ENCODE results near the gene SLC6A3.
"Not testable (repeated sequence)": the region's sequence is repeated elsewhere in the genome, so short reads cannot be mapped to it uniquely, and the experiment has no call there.

The SLC6A3 gene

GRCh38 chr5:1363160-1363559 is 82.1 kb downstream of the SLC6A3 start:
- no peaks in the 10 kb centered on the region for H3K36me3 ChIP-seq (ENCODE audit: control insufficient read depth, insufficient read depth, low read length)
- no peaks in the 10 kb centered on the region for H3K9me3 ChIP-seq (ENCODE audit: control insufficient read depth, low read length)
- no peak overlapping the region for H3K27ac ChIP-seq
- no peaks in the 10 kb centered on the region for H3K4me1 ChIP-seq
- no peak overlapping the region for H3K4me3 ChIP-seq (ENCODE audit: low read depth, low read length)
- H3K27me3 ChIP-seq (ENCODE audit: control insufficient read depth, insufficient read depth, low read length): no peaks in the 10 kb centered on the region
- no peak overlapping the region for H2AFZ ChIP-seq
- H3K9ac ChIP-seq: no peak overlapping the region
- no peak overlapping the region for H3K4me2 ChIP-seq (ENCODE audit: low read length)
- H3K79me2 ChIP-seq: no peaks in the 10 kb centered on the region
- no peak for TF ChIP-seq CTCF (IDR thresholded peaks at IDR 0.05)

- H3K4me3 ChIP-seq (ENCODE audit: low read depth, low read length): no peak overlapping the region
- no peak overlapping the region for H3K27ac ChIP-seq
- no peaks in the 10 kb centered on the region for H3K79me2 ChIP-seq
- H3K27me3 ChIP-seq (ENCODE audit: control insufficient read depth, insufficient read depth, low read length): peaks cover 4% of the 10 kb centered on the region
- no peak overlapping the region for H2AFZ ChIP-seq
- no peaks in the 10 kb centered on the region for H3K9me3 ChIP-seq (ENCODE audit: control insufficient read depth, low read length)
- H3K9ac ChIP-seq: no peak overlapping the region
- no peaks in the 10 kb centered on the region for H3K4me1 ChIP-seq
- H3K4me2 ChIP-seq (ENCODE audit: low read length): no peak overlapping the region
- TF ChIP-seq CTCF (IDR thresholded peaks at IDR 0.05): no peak
- H3K36me3 ChIP-seq (ENCODE audit: control insufficient read depth, insufficient read depth, low read length): no peaks in the 10 kb centered on the region
Measured at GRCh38 chr5:1362242-1363015, 82.8 kb downstream of the SLC6A3 start.

DNA sequence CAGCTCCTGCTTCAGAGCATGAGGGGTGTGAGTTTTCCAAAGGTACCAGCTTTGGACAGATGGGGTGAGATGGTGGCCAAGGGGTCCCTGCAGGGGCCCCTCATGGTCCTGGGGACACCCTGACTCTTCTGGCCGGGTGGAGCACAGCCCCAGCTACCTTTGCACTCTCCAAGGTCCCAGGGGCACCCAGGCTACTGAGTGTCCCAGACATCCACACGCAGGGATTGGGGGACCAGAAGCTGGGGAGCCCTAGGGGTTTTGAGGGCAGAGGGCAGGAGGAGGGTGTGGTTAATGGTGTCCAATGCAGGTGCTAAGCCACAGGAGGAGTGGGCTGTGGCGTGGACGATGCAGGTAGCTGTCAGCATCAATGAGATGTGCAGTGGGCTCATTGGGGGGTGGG is 84.4 kb downstream of the SLC6A3 start:
- no peak overlapping the region for H2AFZ ChIP-seq
- H3K9ac ChIP-seq: no peak overlapping the region
- H3K9me3 ChIP-seq (ENCODE audit: control insufficient read depth, low read length): no peaks in the 10 kb centered on the region
- no peak overlapping the region for H3K4me2 ChIP-seq (ENCODE audit: low read length)
- H3K27me3 ChIP-seq (ENCODE audit: control insufficient read depth, insufficient read depth, low read length): peaks cover 4% of the 10 kb centered on the region
- H3K27ac ChIP-seq: no peak overlapping the region
- H3K79me2 ChIP-seq: no peaks in the 10 kb centered on the region
- H3K4me1 ChIP-seq: no peaks in the 10 kb centered on the region
- TF ChIP-seq CTCF (IDR thresholded peaks at IDR 0.05): no peak
- H3K36me3 ChIP-seq (ENCODE audit: control insufficient read depth, insufficient read depth, low read length): no peaks in the 10 kb centered on the region
- no peak overlapping the region for H3K4me3 ChIP-seq (ENCODE audit: low read depth, low read length)

GRCh38 chr5:1360367-1360766 is 84.9 kb downstream of the SLC6A3 start:
- H3K9ac ChIP-seq; H3K27me3 ChIP-seq (ENCODE audit: control insufficient read depth, insufficient read depth, low read length): not testable (repeated sequence)

DNA sequence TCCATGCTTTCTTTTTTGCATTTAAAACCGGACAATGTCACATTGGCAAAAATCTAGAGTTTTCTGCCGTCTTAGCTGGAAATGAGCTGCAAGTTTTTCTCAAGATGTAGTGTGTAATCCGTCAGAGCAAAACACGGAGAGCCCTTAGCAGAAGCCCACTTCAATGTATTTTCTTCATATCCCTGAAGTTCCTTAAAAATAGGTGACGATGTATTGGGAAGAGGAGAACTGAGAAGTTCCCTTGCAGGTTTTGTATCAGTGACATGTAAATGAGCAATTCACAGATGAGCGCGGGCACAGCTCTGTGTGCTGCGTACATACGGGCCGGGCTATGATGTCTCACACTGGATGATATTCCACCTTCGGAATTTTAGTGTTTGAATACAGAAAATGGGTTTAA is 85.5 kb downstream of the SLC6A3 start:
- Histone ChIP-seq H3K9ac (no peak overlapping the region), H3K27ac (no peak overlapping the region), H3K4me3 (ENCODE audit: low read depth, low read length) (no peak overlapping the region), H2AFZ (no peak overlapping the region), H3K27me3 (ENCODE audit: control insufficient read depth, insufficient read depth, low read length) (peaks cover 4% of the 10 kb centered on the region), H3K4me2 (ENCODE audit: low read length) (no peak overlapping the region), H3K9me3 (ENCODE audit: control insufficient read depth, low read length) (no peaks in the 10 kb centered on the region), H3K36me3 (ENCODE audit: control insufficient read depth, insufficient read depth, low read length) (no peaks in the 10 kb centered on the region), H3K79me2 (no peaks in the 10 kb centered on the region), H3K4me1 (no peaks in the 10 kb centered on the region)
- TF ChIP-seq CTCF (IDR thresholded peaks at IDR 0.05): no peak

More at GRCh38 chr5:1360367-1360766, 84.9 kb downstream of the SLC6A3 start:
- not testable (repeated sequence) for H3K36me3 ChIP-seq (ENCODE audit: control insufficient read depth, insufficient read depth, low read length); H3K9me3 ChIP-seq (ENCODE audit: control insufficient read depth, low read length); H3K79me2 ChIP-seq; H2AFZ ChIP-seq; H3K27ac ChIP-seq; H3K4me1 ChIP-seq; H3K4me3 ChIP-seq (ENCODE audit: low read depth, low read length); H3K4me2 ChIP-seq (ENCODE audit: low read length)

Data from parathyroid adenoma (tissue), 2 donors.